PC-9 (cell line): Measurements from ENCODE around the gene KCNH1. TPM values are rescaled to one million over a fixed set of nuclear protein-coding genes. Genes with fewer than 3 reads are reported as not detected.

Source experiments
- BruUV-seq: library from RNA; stranded (reverse); fragments of 400-500 nt; replicated peaks from 2 replicates; lab custom pipeline; 2021; lab: Mats Ljungman, UMichigan
- CTCF ChIA-PET: fragments of 300-600 bp; sonication (Branson Sonifier 250); formaldehyde crosslinking; loops from one replicate; lab custom pipeline; 2022; ENCODE audit warnings: antibody characterized with exemption; lab: Charles Lee
- POLR2A ChIA-PET: fragments of 300-600 bp; sonication (Branson Sonifier 250); formaldehyde crosslinking; loops from one replicate; lab custom pipeline; 2022; ENCODE audit warnings: antibody characterized with exemption; ENCODE audit not compliant: unreplicated experiment; lab: Charles Lee
- DNase-seq, 2 experiments: peaks; one replicate each; pipeline versions ENCODE4 v3.0.0 to v3.0.0-alpha.2; 2015 to 2022; ENCODE audit warnings: mixed read lengths in 1 of 2
- H2AFZ ChIP-seq: fragments of 200-600 bp; sonication (generic); 2 replicates; pipeline ENCODE4 v1.8.1; 2017; ENCODE audit warnings: antibody characterized with exemption
- H3F3A ChIP-seq: fragments of 200-600 bp; sonication (generic); 2 replicates; pipeline ENCODE4 v1.8.1; 2017; ENCODE audit warnings: antibody characterized with exemption, mild to moderate bottlenecking, low read depth; ENCODE audit not compliant: insufficient read depth
- H3K27ac ChIP-seq: fragments of 200-600 bp; sonication (generic); 2 replicates; pipeline ENCODE4 v1.6.1; 2016; ENCODE audit warnings: mixed run types
- H3K27me3 ChIP-seq: fragments of 200-600 bp; sonication (generic); 2 replicates; pipeline ENCODE4 v1.6.1; 2016; ENCODE audit warnings: low read depth, mixed run types; ENCODE audit not compliant: insufficient read depth
- H3K36me3 ChIP-seq: fragments of 200-600 bp; sonication (generic); 2 replicates; pipeline ENCODE4 v1.6.1; 2016; ENCODE audit warnings: low read depth, mixed run types
- H3K4me1 ChIP-seq: fragments of 200-600 bp; sonication (generic); replicated peaks from 2 replicates; pipeline ENCODE4 v1.6.1; 2016; ENCODE audit warnings: mixed run types; ENCODE audit not compliant: insufficient read depth
- H3K4me2 ChIP-seq: fragments of 200-600 bp; sonication (generic); 2 replicates; pipeline ENCODE4 v1.6.1; 2017; ENCODE audit warnings: mixed run types
- H3K4me3 ChIP-seq: fragments of 200-600 bp; sonication (generic); 2 replicates; pipeline ENCODE4 v1.6.1; 2016; ENCODE audit warnings: mixed run types
- H3K79me2 ChIP-seq: fragments of 200-600 bp; sonication (generic); 2 replicates; pipeline ENCODE4 v1.6.1; 2017; ENCODE audit warnings: low read depth, mixed run types
- H3K9me2 ChIP-seq: fragments of 200-600 bp; sonication (generic); 2 replicates; pipeline ENCODE4 v1.8.1; 2017; ENCODE audit warnings: mild to moderate bottlenecking; ENCODE audit not compliant: insufficient read depth
- H3K9me3 ChIP-seq: fragments of 200-600 bp; sonication (generic); 2 replicates; pipeline ENCODE4 v1.8.1; 2016; ENCODE audit warnings: low read depth; ENCODE audit not compliant: insufficient read depth
- H4K20me1 ChIP-seq: fragments of 200-600 bp; sonication (generic); 2 replicates; pipeline ENCODE4 v1.8.1; 2017; ENCODE audit not compliant: insufficient read depth
- EZH2 ChIP-seq: fragments of 200-600 bp; sonication (generic); IDR thresholded peaks from 2 replicates; pipeline ENCODE4 v1.8.0; 2017; ENCODE audit warnings: antibody characterized with exemption, low read depth
- intact Hi-C: fragments of 100-400 bp; cut with micrococcal nuclease; formaldehyde crosslinking; loops from one replicate; pipeline ENCODE4 v1.10.0; 2022; ENCODE audit not compliant: unreplicated experiment
- total RNA-seq: library from RNA; stranded (reverse); gene quantifications from 2 replicates; pipeline ENCODE4 v1.2.3, GENCODE V29; 2021
- TF ChIP-seq, protein P1 (sequence below): fragments of 200-600 bp; sonication (generic); conservative IDR thresholded peaks from 2 replicates; pipeline ENCODE4 v1.6.1; 2017; ENCODE audit warnings: mixed run types, antibody characterized with exemption, mild to moderate bottlenecking, moderate library complexity

The KCNH1 gene
- total RNA-seq, 1 experiment from 2014 or later = not detected

- Histone ChIP-seq H3K4me2 (no peak overlapping the region), H3K36me3 (no peaks in the 10 kb centered on the region), H3K4me1 (no peaks in the 10 kb centered on the region), H3K27me3 (no peaks in the 10 kb centered on the region), H3K9me3 (no peaks in the 10 kb centered on the region), H3K9me2 (no peaks in the 10 kb centered on the region; the same call in 1 of the 2 replicates), H3K27ac (no peak overlapping the region), H4K20me1 (no peaks in the 10 kb centered on the region), H3K79me2 (no peaks in the 10 kb centered on the region), H3F3A (no peaks in the 10 kb centered on the region), H2AFZ (no peak overlapping the region), H3K4me3 (no peak overlapping the region)
- DNase-seq = no peak
- intact Hi-C loops = no loop called here
- ChIA-PET POLR2A (no interaction called here), CTCF (no interaction called here)
- TF ChIP-seq, protein P1, sequence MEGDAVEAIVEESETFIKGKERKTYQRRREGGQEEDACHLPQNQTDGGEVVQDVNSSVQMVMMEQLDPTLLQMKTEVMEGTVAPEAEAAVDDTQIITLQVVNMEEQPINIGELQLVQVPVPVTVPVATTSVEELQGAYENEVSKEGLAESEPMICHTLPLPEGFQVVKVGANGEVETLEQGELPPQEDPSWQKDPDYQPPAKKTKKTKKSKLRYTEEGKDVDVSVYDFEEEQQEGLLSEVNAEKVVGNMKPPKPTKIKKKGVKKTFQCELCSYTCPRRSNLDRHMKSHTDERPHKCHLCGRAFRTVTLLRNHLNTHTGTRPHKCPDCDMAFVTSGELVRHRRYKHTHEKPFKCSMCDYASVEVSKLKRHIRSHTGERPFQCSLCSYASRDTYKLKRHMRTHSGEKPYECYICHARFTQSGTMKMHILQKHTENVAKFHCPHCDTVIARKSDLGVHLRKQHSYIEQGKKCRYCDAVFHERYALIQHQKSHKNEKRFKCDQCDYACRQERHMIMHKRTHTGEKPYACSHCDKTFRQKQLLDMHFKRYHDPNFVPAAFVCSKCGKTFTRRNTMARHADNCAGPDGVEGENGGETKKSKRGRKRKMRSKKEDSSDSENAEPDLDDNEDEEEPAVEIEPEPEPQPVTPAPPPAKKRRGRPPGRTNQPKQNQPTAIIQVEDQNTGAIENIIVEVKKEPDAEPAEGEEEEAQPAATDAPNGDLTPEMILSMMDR = no peak
- TF ChIP-seq EZH2 = no peak
- no TSS peak for BruUV-seq
Measured at GRCh38 chr1:210857705-210858104, 276.2 kb downstream of the KCNH1 start.

DNA sequence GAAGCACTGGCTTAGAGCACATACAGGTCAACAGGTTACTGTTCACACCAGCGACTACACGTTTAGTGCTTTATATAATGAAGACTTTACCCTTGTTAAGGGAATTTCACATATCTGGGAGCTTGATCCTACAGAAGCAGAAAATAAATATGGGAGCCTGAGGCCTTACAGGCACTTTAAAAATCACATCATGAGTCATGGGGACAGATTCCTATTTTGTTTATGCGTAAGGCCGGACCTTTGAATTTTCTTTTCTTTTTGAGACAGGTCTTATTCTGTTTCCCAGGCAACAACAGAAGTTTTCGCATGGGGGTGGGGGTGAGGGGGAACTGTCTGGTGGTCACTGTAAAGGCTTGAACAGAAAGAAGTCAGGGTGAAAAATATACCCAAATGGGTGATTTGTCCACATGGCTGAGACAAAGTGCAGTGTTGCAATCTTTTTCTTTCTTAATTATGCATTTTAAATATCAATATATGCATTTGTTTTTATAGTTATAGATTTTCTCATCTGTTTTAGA, 276.7 kb downstream of the KCNH1 start:
- Histone ChIP-seq H3F3A (no peaks in the 10 kb centered on the region), H4K20me1 (no peaks in the 10 kb centered on the region), H3K9me2 (no peaks in the 10 kb centered on the region; the same call in 1 of the 2 replicates), H3K9me3 (no peaks in the 10 kb centered on the region), H2AFZ (no peak overlapping the region), H3K27me3 (no peaks in the 10 kb centered on the region), H3K4me3 (no peak overlapping the region), H3K4me1 (no peaks in the 10 kb centered on the region), H3K27ac (no peak overlapping the region), H3K4me2 (no peak overlapping the region), H3K36me3 (no peaks in the 10 kb centered on the region), H3K79me2 (no peaks in the 10 kb centered on the region)
- BruUV-seq = no TSS peak
- intact Hi-C loops = no loop called here
- POLR2A ChIA-PET = no interaction called here
- TF ChIP-seq, protein P1 = no peak
- no peak for TF ChIP-seq EZH2
- CTCF ChIA-PET = no interaction called here
- DNase-seq = no peak

- no peak for DNase-seq
- H3K79me2 ChIP-seq = no peaks in the 10 kb centered on the region
- H4K20me1 ChIP-seq = no peaks in the 10 kb centered on the region
- BruUV-seq = no TSS peak
- H2AFZ ChIP-seq = no peak overlapping the region
- H3F3A ChIP-seq = no peaks in the 10 kb centered on the region
- intact Hi-C loops = no loop called here
- H3K9me2 ChIP-seq = no peaks in the 10 kb centered on the region; the same call in 1 of the 2 replicates
- H3K4me3 ChIP-seq = no peak overlapping the region
- ChIA-PET POLR2A (no interaction called here), CTCF (no interaction called here)
- H3K36me3 ChIP-seq = no peaks in the 10 kb centered on the region
- no peak overlapping the region for H3K4me2 ChIP-seq
- no peaks in the 10 kb centered on the region for H3K27me3 ChIP-seq
- H3K27ac ChIP-seq = no peak overlapping the region
- no peaks in the 10 kb centered on the region for H3K9me3 ChIP-seq
- TF ChIP-seq, protein P1 = no peak
- TF ChIP-seq EZH2 = no peak
- no peaks in the 10 kb centered on the region for H3K4me1 ChIP-seq
Measured at GRCh38 chr1:210855440-210855839, 278.5 kb downstream of the KCNH1 start.
